ENCODE results near the gene CRHR1.
"Not testable (repeated sequence)": the region's sequence is repeated elsewhere in the genome, so short reads cannot be mapped to it uniquely, and the experiment has no call there.

The CRHR1 gene

DNA sequence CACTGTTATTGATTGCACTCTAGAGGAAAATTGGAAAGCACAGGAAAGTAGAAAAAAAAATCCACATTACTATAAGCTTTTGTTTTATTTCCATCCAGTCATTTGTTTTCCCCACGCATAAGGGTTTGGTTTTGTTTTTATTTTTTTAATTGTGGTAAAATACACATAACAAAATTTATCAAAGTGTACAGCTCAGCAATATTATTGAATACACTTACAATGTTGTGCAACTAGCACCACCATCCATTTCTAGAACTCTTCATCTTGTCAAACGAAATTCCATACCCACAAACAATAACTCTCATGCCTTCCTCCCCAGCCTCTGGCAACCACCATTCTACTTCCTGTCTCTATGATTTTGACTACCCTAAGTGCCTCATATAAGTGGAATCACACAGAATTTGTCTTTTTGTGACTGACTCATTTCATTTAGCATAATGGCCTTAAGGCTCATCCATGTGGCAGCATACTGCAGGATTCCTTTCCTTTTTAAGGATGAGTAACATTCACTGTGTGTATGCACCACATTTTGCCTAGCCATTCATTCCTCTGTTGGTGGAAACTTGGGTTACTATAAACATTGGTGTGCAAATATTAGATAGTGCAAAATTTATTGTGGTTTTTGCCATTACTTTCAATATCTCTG lies 71.7 kb downstream of the CRHR1 start:
- DNase-seq (ENCODE audit: extremely low spot score, insufficient read length, low read depth) = no peak

DNA sequence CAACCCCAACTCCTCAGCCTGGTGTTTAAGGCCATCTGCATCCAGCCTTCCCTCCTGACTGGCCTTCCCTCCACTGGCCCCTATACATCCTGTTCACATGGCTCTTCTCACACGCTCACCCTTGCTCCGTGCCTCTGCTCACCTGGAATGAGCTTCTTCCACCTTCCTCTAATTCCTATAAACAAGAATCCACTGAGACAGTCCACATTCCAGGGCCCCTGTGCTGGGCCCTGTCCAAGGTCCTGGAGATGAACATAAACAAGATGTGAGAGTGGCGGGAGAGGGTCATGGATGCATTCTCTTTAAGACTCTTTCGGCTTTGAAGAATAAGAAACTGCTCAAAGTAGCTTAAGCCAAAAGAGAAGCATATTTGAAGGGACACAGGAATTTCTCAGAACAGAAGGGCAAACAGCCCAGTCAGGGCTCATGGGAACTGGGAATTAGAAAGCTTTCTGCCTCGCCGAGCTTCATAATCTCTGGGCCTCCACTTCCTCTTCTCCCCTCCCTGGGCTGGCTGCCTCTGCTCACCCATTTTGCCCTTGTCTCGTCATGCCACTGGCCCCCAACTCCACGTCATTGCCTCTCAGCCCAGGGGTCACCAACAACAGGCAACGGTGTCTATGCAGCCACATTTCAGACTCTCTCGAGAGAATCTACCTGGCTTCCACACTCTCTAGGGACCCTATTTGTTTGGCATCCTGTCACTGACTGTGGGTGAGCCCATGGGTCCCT lies 74.0 kb downstream of the CRHR1 start:
- FAIRE-seq = no peak
- DNase-seq (ENCODE audit: extremely low spot score, insufficient read length, low read depth) = no peak

More for the DNA sequence above, 71.7 kb downstream of the CRHR1 start:
- no peak for FAIRE-seq

DNA sequence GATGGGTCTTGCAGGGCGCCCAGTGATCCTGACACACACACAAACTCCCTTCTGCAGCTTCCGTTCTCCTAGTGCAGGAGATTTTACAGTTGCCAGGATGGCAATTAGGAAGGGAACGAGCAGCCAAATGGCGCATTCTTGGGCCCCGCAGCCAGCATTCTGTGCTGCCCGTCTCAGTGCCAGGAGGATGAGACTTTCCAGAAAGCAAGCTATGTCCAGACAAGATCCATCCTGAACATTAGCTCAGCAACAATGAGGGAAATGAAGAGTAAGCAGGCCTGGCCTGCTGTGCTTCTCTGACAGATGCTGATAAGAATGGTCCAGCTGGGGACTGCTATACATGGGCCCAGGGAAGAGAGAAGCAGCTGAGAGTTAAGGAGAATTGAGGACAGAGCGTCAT lies 77.0 kb downstream of the CRHR1 start:
- FAIRE-seq (no peak), DNase-seq (ENCODE audit: extremely low spot score, insufficient read length, low read depth) (no peak)

DNA sequence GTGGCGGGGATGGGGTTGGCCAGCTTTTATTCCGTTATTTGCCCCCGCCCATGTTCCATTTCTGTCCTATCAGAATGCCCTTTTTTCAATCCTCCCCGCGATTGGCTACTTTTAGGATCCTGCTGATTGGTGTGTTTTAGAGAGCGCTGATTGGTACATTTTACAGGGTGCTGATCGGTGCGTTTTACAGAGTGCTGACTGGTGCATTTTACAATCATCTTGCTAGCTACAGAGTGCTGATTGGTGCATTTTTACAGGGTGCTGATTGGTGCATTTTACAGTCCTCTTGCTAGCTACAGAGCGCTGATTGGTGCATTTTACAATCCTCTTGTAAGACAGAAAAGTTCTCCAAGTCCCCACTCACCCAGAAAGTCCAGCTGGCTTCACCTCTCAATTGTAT lies 78.0 kb downstream of the CRHR1 start:
- not testable (repeated sequence) for DNase-seq (ENCODE audit: extremely low spot score, insufficient read length, low read depth); FAIRE-seq

DNA sequence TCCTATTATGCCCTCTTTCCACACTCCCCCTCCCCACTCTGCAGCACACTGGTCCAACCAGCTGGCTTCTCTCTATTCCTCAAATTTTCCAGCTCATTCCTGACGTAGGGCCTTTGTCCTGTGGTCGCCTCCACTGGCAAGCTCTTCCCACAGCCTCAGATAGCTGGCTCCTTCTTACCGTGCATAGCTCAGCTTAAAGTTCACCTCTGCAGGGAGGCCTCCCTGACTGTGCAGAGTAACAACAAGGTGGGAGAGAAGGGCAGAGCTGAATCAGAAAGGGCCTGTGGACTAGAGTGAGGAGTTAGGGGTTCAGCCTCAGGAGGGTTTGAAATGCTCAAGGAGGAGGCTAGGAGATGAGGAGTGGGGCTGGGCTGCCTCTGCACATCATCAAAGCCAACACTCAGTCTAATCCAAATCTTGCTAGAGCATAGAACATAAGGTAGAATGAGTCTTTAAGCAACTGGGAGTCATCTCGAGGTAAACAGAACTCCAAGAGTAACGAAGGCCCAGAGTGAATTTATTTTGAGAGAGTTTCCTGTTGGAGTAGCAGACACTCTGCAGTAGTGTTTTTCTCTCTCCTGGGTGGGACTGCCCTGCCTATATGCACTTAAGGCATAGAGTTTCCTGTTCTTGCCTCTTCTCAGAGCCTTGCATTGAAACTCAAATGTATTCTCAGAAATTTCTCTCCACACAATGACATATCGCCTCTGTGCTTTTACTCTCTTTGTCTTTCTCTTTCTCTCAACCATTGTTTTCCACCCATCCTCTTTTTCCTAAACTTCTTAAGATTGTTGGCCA lies 79.9 kb downstream of the CRHR1 start:
- FAIRE-seq = no peak
- DNase-seq (ENCODE audit: extremely low spot score, insufficient read length, low read depth) = no peak

DNA sequence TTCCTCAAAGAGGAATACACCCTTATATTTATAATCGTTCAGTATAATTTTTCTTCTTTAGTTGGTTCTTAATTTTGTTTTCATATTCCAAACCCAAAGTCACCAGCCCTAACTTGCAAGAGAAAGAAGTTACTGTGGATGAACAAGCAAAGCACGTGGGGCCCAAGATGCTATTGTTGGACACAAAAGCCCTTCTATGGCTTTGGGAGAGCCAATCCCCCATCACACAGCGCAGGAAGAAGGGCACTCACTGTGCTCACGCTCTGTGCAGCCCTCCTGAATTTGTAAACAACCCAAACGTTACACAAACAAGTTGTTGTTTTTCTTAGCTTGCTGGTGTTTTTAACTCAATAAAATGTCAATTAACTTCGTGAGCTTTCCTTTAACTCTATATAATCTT lies 83.1 kb downstream of the CRHR1 start:
- FAIRE-seq = no peak
- no peak for DNase-seq (ENCODE audit: extremely low spot score, insufficient read length, low read depth)

DNA sequence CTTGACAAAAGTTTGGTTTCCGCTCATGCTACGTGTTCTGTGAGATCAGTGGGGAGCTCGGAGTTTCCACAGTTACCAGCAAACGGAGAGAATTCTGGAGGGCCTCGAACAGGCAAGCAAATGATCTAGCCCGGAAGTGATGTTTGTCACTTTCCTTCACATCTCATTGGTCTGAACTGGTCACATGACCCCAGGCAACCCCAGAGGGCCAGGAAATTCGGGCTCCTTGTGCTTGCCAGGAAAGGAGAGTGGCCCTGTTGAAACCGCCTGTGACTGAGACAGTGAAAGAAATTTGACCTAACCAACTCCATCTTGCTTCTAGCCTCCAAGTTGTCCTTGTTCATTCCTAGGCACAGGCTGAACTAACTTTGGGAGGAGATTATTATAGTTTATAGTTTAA lies 83.6 kb downstream of the CRHR1 start:
- FAIRE-seq (no peak), DNase-seq (ENCODE audit: extremely low spot score, insufficient read length, low read depth) (no peak)

DNA sequence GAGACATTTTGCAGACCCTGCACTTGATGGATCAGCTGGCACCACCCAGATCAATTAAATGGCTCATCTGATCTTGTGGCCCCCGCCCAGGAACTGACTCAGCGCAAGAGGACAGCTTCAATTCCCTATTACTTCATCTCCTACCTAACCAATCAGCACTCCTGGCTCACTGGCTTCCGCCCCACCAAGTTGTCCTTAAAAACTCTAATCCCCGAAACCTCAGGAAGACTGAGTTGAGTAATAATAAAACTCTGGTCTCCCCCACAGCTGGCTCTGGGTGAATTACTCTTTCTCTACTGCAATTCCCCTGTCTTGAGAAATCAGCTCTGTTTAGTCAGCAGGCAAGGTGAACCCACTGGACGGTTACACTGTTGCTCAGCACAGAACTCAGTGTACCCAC lies 84.2 kb downstream of the CRHR1 start:
- DNase-seq (ENCODE audit: extremely low spot score, insufficient read length, low read depth) = no peak

DNA sequence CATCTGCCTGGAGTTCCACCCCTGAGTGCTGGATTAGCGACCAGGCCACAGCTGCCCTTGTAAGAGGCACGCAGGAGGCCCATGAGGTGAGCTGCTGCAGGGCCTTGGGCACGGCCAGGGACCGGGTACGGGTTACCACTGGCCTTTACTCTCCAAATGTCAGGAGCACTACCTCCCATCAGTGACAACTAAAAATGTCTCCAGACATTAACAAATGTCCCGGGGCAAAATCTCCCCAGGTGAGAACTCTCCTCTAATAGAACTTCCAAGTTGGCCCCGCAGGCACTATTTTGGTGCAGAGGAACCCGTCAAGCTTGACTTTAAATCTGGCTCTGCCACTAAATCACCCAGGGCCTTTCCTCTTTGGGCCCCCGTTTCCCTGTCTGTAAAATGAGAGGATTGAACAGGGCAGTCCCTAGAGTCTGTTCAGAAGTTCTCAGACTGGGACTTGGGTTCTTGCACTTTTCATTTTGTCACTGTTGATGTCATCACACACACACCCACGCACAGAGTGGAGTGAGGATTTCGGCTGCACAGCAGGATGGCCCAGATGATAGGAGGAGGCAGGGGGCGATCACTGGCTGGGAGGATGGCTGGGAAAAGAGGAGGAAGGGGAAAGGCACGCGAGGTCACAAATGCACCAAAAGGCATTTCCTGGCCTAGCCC lies 85.7 kb downstream of the CRHR1 start:
- no peak for FAIRE-seq
- DNase-seq (ENCODE audit: extremely low spot score, insufficient read length, low read depth) = no peak

More for the DNA sequence above, 84.2 kb downstream of the CRHR1 start:
- FAIRE-seq = no peak

DNA sequence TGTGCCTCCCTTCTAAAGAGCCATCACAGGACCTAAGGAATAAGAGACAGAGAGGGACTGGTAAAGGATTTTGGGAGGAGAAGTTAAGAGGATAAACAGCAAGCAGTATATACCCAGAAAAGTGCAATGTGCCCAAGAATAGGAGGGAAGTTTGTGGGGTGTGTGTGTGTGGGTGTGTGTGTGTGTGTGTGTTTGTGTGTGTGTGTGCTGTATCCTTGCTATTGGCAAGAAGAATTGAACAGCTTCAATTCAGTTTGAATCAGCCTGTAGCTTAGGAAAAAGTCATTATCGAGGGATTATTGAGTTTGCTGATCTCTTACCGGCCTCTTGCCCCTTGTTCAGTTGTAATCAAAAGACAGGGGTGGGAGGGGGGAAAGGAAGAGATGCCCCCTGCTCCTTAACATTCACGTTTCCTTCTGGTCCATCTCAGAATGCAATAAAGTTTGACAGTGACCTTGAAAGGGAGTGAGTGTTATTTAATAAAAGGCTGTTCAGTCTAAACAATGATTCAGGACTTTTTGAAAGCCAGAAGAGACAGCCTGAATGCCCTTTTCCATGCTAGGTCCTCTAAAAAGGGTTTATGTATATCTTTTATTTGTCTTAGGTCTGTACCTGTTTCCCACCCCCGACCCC lies 86.3 kb downstream of the CRHR1 start:
- no peak for FAIRE-seq
- no peak for DNase-seq (ENCODE audit: extremely low spot score, insufficient read length, low read depth)

DNA sequence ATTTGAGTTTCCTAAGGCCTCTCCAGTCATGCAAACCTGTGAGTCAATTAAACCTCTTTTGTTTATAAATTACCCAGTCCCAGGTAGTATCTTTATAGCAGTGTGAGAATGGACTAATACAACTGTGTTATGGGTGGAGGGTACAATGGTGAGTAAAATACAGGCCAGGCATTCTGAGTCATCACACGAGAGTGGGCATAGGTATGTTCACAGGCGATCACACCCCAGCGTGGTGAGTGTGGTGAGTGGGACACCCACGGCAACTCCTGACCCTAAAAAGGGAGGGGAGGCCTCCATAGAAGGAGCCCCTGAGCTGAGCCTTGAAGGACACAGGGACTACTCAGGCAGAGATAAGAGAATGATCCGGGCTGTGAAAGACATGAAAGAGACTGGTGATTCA lies 87.6 kb downstream of the CRHR1 start:
- no peak for FAIRE-seq
- no peak for DNase-seq (ENCODE audit: extremely low spot score, insufficient read length, low read depth)

DNA sequence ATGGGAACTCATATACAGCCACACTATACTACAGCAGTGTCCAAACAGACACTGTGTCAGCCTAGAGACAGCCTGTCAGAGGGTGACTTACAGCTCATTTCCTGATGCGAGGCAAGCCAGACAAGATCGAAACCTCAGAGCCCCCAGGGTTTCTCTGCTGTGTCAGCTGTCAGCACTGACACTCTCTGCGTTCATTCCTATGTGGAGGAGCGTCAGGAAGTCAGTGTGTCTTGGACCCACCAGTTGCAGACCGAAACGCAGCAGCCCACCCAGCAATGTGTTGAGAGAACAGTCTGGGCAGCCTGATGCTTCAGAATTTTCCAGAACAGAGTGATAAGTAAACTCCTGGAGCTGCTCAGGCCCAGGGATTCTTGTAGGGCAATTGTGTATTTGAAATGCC lies 89.6 kb downstream of the CRHR1 start:
- FAIRE-seq (no peak), DNase-seq (ENCODE audit: extremely low spot score, insufficient read length, low read depth) (no peak)

DNA sequence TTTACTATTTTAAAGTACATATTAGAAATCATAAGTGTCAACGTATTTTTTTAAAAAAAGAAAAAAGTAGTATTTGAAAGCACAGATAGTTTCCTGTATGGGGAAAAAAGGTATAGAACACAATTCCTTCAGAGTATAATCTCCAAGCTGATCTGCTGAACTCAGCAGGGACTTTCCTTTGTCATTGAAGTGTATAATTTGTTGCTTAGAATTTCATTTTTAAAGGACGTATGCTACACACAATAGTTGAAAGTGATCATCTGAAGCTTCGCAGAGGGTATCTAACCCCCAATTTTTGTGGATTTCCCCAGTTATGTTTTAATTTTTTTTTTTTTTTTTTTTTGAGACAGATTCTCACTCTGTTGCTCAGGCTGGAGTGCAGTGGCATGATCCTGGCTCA lies 90.0 kb downstream of the CRHR1 start:
- FAIRE-seq = no peak
- no peak for DNase-seq (ENCODE audit: extremely low spot score, insufficient read length, low read depth)

DNA sequence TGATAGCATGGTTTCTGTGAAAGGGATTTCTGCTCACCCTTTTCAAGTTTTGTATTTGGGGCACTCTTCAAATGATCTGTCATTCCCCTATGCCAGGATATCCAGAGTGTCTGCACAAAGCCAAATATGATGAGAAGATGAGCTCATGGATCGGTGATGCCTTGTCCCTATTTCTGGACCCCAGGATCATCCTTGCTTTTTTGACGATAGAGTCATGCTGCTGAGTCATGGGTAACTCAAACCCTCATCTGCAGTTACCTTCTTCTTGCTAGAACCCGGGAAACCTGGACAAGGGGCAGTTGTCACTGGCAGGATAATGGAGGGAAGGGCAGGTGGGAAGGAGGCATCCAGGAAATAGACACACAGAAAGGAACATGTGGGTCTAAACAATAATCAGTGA lies 92.4 kb downstream of the CRHR1 start:
- FAIRE-seq (no peak), DNase-seq (ENCODE audit: extremely low spot score, insufficient read length, low read depth) (no peak)

DNA sequence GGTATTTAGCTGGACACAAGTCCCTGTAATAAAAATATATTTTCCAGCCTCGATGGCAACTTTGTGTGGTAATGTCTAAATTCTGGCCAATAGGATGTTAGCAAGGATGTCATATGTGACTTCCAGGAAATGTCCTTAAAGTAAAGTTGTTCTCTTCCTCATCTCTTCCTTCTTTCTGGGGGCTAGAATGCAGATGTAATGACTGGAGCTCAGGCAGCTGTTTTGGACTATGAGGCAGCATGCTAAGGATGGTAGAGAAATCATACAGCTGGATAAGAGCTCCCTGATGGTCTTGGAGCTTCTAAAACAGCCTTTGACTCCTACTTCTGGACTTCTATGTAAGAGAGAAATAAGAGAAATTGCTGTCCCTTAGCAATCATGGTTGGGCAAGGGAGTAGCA lies 93.3 kb downstream of the CRHR1 start:
- FAIRE-seq (no peak), DNase-seq (ENCODE audit: extremely low spot score, insufficient read length, low read depth) (no peak)

DNA sequence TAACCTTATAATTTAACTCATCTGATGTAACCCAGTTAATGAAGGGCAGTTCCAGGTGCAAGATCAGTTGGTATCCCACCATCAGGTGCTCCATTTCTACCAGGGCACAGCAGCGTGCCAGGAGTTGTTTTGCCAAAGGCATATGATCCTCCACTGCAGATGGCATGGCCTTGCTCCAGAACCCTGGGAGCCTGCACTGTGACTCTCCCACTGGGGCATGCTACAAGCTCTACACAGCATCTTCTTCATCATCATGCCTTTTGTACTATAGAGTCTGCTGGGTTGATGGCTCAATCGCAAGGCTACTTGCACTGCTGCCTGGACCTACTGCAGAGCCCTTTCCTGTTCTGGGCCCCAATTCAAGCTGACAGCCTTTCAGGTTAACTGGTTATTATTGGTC lies 98.9 kb downstream of the CRHR1 start:
- DNase-seq (ENCODE audit: extremely low spot score, insufficient read length, low read depth) (no peak), FAIRE-seq (no peak)

Measured in GM18507 (cell line).